HG03039 (cell line): Measurements from ENCODE around the gene HERC2.
"Not testable (repeated sequence)": the region's sequence is repeated elsewhere in the genome, so short reads cannot be mapped to it uniquely, and the experiment has no call there.

ENCODE experiments used
- ATAC-seq: cut with Tn5 transposase; IDR thresholded peaks from one replicate; pipeline ENCODE4 v1.9.1; 2021; ENCODE audit warnings: mild to moderate bottlenecking, moderate library complexity; ENCODE audit not compliant: unreplicated experiment

HERC2 gene, protein sequence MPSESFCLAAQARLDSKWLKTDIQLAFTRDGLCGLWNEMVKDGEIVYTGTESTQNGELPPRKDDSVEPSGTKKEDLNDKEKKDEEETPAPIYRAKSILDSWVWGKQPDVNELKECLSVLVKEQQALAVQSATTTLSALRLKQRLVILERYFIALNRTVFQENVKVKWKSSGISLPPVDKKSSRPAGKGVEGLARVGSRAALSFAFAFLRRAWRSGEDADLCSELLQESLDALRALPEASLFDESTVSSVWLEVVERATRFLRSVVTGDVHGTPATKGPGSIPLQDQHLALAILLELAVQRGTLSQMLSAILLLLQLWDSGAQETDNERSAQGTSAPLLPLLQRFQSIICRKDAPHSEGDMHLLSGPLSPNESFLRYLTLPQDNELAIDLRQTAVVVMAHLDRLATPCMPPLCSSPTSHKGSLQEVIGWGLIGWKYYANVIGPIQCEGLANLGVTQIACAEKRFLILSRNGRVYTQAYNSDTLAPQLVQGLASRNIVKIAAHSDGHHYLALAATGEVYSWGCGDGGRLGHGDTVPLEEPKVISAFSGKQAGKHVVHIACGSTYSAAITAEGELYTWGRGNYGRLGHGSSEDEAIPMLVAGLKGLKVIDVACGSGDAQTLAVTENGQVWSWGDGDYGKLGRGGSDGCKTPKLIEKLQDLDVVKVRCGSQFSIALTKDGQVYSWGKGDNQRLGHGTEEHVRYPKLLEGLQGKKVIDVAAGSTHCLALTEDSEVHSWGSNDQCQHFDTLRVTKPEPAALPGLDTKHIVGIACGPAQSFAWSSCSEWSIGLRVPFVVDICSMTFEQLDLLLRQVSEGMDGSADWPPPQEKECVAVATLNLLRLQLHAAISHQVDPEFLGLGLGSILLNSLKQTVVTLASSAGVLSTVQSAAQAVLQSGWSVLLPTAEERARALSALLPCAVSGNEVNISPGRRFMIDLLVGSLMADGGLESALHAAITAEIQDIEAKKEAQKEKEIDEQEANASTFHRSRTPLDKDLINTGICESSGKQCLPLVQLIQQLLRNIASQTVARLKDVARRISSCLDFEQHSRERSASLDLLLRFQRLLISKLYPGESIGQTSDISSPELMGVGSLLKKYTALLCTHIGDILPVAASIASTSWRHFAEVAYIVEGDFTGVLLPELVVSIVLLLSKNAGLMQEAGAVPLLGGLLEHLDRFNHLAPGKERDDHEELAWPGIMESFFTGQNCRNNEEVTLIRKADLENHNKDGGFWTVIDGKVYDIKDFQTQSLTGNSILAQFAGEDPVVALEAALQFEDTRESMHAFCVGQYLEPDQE (N-terminal part only)

DNA sequence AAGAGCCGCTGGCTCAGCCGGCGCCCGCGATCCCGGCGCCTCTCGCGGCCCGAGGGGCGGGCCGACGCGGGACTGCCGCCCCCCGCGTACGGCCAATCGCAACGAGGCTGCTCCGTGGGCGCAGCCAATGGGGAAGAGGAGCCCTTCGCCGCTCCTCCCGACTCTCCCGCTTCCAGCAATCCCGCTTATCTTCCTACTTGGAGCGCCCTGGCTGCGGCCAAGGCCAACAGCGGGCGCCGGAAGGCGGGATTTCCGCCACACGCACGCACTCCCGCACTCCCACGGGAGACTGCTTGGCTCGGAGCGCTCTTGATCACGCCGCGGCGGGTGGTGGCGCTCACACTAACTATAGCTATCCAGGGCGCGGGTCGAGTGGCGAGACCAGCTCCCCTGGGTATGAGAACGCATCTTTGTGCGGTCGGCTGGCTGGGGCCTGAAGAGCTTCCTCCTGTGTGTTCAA, at the start of gene HERC2:
Gene HERC2 (minus strand): TSS at position 51 of the 460 bp plus-strand sequence. CDS start 746 bp downstream, outside the sequence.
- not testable (repeated sequence) for ATAC-seq

DNA sequence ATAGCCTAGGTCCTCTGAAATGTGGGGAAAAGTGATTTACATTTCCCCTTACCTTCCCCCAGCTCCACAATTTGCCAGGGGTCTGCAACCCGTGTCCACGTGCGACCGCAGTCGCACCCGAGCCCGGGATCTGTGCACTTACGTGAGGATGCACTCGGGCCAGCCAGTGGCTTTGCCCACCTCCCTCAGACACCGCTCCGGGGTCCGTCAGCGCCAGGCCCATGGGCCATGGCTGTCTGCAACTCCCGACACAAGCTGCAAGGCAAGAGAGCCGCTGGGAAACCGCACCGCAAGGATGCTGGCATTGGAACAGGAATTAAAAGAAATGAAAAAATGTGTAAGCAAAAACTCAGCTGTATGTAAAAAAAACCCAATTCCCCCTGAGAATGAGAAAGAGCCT, 43.5 kb upstream of the HERC2 start:
- not testable (repeated sequence) for ATAC-seq

DNA sequence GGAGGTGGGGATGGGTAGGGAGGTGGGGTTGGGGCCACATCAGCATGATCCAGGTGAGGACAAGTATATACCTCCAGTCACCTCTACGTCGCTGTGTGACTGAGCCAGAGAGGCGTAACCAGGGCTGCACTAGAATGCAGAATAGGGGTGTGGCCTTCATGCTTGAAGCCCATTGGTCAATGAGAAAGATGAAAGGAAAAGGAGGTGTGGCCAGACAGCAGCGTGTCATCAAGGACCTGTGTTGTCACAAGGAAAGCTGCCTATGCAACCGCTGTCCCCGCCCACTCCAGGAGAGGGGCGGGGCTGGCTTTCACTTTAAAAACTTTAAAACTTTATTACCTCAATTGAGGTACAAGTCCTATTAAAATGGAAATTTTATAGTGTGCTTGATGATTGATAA, 36.0 kb upstream of the HERC2 start, which contains the start of gene GOLGA6L24:
Gene GOLGA6L24 (minus strand): TSS at position 101 of the 400 bp plus-strand sequence. CDS start 61 bp downstream, at position 40.
- not testable (repeated sequence) for ATAC-seq

DNA sequence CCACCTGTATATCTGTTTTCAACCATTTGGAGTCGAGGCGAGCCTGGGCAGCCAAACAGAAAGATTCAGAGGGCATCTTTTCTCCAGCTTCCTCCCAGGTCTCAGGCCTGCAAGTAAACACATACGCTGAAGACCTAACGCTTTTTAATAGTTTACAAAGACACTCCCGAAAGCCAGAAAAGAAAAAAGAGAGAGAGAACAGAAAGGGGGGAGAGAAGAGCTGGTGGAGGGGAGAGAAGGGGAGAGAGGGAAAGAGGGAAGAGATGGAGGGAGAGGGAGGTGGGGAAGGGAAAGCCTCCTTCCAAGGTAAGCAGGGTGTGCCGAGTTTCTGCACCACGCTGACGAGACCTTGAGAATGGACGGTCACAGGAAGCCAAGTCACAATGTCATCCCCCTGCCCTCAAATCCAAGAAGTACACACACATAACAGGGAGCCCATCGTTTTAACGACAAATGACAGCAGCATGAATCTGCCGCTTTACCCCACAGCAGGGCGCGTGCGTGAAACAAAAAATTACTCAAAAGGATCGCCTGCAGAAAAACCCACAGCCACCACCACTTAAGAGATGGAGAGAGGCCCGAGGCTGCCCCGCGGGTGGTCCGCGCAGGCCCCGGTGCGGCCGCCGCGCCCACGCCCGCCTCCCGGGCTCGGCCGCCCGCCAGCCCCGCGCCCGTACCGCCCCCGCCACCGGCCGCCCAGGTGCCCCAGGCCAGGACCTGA, 461 bp downstream of the HERC2 start:
- ATAC-seq = not testable (repeated sequence)

DNA sequence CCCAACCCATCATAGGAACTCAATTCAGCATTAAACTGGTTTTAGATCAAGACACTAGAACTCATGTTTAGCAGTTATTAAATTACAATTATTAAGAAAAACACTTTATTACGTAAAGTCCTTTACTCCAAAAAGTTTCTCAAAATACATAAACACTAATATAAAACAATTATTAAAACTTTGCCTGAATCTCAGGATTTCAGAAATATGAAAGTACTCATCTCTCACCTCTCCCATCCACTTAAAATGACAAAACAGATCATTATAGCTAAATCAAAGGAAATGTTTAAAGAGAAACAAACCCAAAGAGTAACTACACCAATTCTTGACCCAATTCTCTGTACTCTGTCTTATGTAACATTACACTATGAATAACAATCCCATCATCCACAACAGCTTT, 2.3 kb downstream of the HERC2 start:
- ATAC-seq = not testable (repeated sequence)

DNA sequence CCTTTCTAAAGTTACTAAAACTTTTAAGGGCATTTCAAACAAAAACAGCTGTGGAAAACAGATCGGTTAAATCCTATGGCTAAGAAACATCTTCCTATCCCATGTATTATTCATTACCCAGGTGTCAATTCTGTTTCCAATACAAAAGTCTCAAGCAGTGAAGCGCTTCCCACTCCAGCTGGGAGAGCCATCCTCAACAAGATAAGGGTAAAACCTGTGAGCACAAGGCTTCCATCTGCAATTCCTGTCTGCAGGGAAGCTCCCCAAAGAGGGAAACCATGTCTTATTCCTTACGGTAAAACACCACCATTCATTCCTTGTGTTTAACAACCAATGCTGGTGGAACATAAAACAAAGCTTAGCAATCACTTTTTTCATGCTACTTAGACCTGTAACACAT, 3.2 kb downstream of the HERC2 start:
- ATAC-seq = not testable (repeated sequence)

DNA sequence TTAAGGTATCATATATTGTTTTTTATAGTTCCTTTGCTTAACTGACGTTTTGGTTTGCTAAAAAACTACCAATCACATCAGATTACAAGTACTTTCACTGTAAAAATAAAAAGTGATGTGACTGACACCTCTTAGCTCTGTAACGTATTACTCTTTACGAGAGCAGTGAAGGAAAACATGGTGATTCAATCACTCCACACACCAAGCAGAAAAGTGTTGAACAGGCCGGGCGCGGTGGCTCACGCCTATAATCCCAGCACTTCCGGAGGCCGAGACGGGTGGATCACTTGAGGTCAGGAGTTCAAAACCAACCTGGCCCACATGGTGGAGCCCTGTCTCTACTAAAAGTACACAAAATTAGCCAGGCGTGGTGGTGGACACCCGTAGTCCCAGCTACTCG, 3.9 kb downstream of the HERC2 start:
- ATAC-seq = not testable (repeated sequence)

DNA sequence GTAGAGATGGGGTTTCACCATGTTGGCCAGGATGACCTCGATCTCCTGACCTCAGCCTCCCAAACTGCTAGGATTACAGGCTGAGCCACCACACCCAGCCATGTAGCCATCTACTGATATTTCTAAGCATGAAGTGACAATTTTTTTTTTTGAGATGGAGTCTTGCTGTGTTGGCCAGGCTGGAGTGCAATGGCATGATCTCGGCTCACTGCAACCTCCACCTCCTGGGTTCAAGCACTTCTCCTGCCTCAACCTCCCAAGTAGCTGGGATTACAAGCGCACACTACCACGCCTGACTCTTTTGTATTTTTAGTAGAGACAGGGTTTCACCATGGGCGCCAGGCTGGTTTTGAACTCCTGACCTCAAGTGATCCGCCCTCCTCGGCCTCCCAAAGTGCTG, 5.0 kb downstream of the HERC2 start:
- not testable (repeated sequence) for ATAC-seq

DNA sequence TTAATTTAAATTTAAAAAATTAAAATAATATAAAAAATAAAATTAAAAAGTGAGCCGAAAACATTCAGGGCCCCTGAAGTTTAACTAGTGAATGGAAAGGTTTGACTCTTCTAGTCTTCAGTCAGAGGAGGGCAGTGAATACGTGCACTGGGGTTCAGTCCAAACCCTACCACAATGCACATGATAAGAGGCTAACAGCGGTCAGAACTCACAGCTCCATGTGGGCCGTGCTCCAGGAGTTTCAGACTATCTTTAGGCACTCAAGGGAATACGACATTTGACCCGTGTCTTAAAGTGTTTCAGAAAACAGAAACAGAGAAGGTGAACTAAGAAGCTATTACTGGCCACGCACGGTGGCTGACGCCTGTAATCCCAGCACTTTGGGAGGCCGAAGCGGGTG, 11.5 kb downstream of the HERC2 start:
- not testable (repeated sequence) for ATAC-seq

DNA sequence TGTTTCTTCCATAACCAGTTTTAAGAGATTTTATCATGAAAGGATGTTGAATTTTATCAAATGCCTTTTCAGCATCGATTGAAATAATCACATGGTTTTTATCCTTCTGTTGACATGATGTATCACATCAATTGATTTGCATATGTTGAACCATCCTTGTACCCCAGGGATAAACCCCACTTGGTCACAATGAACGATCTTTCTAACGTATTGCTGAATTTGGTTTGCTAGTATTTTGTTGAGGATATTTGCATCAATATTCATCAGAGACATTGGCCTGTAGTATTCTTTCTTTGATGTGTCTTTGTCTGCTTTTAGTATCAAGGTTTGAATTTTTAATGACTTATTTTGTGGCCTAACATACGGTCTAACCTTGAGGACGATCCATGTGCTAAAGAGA, 13.3 kb downstream of the HERC2 start:
- not testable (repeated sequence) for ATAC-seq

DNA sequence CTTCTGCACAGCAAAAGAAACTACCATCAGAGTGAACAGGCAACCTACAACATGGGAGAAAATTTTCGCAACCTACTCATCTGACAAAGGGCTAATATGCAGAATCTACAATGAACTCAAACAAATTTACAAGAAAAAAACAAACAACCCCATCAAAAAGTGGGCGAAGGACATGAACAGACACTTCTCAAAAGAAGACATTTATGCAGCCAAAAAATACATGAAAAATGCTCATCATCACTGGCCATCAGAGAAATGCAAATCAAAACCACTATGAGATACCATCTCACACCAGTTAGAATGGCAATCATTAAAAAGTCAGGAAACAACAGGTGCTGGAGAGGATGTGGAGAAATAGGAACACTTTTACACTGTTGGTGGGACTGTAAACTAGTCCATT, 16.3 kb downstream of the HERC2 start:
- not testable (repeated sequence) for ATAC-seq

DNA sequence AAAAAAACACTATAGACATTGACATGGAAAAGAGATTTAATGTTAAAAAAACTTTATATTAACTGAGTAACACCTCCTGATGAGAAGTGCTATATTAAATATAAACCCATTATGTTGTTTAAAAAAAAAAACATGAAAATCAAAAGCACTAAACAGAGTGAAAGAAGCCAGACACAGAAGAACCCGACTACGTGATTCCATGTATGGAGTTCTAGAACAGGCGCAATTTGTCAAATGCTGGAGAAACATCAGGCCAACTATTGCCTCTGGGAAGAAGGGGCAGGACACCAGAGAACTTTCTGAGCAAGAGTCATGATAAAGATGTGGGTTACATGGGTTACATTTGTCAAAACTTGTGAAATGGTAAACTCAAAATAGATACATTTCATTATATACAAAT, 24.5 kb downstream of the HERC2 start:
- not testable (repeated sequence) for ATAC-seq

DNA sequence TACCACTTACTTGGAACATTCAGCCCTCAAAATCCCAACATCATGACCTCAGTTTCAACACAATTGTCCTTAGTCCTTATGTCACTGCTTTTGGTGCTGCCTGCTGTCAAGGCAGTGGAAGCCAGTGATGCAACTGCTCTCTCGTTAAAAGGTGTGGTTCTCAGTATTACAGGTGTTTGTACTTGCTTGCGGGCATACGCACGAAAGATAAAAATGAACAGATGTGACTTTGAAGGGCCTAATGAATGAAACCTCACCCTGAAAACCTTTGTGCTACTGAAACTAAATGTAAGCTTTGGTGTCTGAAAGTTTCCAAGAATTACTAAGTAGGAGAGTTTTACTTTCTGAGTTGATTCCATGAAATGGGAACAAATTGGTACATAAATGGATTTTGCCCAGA, 25.2 kb downstream of the HERC2 start:
- ATAC-seq = not testable (repeated sequence)

DNA sequence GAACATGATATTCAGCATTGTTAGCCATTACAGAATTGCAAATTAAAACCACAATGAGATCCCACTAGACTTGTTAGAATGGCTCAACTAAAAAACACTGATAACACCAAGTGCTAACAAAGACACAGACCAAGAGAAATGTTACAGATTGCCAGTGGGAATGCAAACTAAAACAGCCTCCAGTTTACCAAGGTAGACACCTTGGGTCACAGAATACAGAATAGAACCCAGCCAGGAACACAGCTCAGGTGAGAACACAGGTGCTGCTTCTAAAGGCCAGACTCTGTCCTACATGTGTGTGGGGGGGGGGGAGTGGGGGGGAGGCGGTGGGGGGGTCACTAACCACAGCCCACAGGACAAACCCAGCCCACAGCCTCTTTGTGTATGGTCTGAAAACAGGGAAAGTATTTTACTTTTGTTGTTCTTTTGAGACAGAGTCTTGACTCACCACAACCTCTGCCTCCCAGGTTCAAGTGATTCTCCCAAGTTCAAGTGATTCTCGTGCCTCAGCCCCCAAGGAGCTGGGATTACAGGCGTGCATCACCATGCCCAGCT, 26.9 kb downstream of the HERC2 start:
- ATAC-seq = not testable (repeated sequence)

DNA sequence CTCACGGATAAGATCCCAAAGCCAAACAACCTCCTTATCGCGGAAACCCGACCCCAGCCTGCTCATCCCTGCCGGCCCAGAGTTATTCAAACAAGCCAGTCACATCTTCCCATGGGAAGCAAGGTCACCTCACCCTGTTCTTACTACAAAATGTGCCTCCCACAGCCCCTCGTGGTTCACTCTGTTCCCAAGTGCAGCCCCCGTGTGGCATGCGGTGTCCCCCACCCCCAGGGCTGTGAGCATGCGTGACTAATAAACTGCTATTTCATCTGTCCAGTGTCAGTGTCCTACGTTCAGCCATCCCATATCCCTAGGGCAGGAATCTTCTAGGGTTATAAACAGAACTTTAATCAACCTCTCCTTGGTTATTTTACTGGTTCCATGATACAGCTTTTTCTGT, 27.4 kb downstream of the HERC2 start:
- not testable (repeated sequence) for ATAC-seq

DNA sequence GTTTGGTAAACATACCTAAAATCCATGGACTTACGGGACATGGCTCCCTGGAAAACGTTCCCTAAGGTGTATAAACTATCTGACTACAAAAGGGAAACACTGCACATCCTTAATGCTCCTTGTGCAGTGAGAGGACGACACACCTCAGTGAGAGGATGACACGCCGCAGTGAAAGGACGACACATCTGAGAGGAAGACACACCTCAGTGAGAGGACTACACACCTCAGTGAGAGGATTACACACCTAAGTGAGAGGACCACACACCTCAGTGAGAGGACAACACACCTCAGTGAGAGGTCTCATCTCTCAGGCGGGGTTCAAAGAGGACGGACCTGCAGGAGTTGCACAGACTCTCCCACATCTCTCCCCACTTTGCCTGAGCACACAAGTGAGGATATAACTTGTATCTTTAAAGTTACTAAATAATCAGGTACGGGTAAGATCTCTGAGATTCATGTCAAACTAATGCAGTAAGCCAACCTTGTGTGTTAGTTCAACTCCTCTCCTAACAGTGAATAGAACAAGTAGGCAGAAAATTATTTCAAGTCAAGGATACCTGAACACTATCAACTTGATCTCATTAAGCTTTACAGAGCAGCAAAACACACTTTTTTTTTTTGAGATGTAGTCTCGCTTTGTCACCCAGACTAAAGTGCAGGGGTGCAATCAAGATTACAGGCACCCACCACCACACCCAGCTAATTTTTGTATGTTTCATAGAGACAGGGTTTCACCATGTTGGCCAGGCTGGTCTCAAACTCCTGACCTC, 32.1 kb downstream of the HERC2 start:
- no peak for ATAC-seq

DNA sequence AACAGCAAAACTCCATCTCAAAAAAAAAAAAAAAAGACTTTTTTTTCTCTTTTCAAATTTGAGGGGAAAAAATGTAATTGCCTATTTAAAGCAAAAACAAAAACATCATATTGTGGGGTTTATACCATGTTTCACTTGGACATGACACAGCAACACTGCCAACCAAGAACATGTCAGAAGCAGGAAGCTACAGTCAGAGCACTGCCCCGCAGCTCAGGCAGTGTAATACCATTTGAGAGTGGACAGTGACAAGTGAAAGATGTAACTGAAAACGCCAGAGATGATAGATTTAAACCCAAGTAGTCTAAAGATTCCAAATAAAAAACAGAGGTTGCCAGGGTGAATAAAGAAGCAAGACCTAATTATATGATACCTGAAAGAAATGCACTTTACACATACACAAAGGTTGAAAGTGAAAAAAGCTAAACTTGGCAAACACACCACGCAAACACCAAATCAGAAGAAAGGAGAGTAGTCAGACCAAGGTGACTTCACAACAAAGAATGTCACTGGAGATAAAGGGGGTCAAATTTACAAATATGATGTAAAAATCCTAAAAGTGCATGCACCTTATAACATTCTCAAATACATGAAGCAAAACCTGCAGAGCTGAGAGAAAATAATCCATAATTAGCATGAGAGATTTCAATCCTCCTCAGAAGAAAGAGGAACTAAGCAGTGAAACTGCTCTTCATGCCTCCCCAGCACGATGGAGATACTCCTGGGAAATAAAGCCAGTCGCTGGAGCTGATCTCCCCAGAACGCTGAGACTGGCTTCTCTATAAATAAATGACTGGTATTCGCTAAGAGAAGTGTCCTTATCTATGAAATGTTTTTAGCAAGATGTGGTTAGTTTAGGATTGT, 32.9 kb downstream of the HERC2 start:
- not testable (repeated sequence) for ATAC-seq

DNA sequence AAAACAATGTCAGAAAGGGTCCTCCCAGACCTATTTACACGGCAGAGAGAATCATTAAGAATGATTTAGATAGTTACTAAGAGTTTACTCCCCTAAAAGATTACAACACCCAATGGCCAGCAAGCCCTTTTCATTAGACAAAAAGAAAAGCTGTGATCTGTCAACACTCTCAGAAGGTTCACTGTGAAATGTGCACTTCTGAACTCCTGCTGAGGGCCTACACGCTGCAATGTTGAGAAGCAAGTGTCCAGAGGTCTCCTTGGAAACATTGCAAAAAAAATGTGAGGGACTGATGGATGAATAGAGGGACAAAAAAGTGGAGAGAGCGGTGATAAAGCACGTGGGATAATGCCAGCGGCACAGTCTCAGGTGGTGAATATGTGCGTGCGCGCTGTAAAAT, 35.3 kb downstream of the HERC2 start:
- ATAC-seq = not testable (repeated sequence)
